GM12878 (cell line): ENCODE results near the gene COL16A1.

Experiments used
- CEBPZ ChIP-seq: fragments of 150-350 bp; IDR thresholded peaks from 2 replicates; pipeline ENCODE4 v1.6.1; 2016; ENCODE audit warnings: low read depth, low read length
- CTCF ChIP-seq, 3 experiments: IDR thresholded peaks in 2 of 3; conservative IDR thresholded peaks in 1 of 3; 2 replicates each; pipeline ENCODE4 v1.5.1; 2011; ENCODE audit warnings: low read depth in 3 of 3, low read length in 3 of 3, mild to moderate bottlenecking in 3 of 3, control low read depth in 2 of 3, moderate library complexity in 2 of 3, inconsistent platforms in 1 of 3, mixed read lengths in 1 of 3; ENCODE audit not compliant: control insufficient read depth in 2 of 3, insufficient read depth in 1 of 3; ENCODE audit errors: extremely low read depth in 1 of 3
- EGR1 ChIP-seq, 2 experiments: IDR thresholded peaks; 1 replicate in 1 of 2; 2 replicates in 1 of 2; pipeline ENCODE4 v1.6.1; 2011 to 2012; ENCODE audit warnings: low read depth in 2 of 2, low read length in 2 of 2, borderline replicate concordance in 1 of 2, mild to moderate bottlenecking in 1 of 2, moderate library complexity in 1 of 2
- EZH2 ChIP-seq: IDR thresholded peaks from 2 replicates; pipeline ENCODE4 v1.6.1; 2012; ENCODE audit warnings: low read depth, mild to moderate bottlenecking, control low read depth, inconsistent platforms, low read length, borderline replicate concordance; ENCODE audit not compliant: control insufficient read depth
- NFIC ChIP-seq: IDR thresholded peaks from 2 replicates; pipeline ENCODE4 v1.6.1; 2012; ENCODE audit warnings: low read depth, mild to moderate bottlenecking, inconsistent platforms, low read length, moderate library complexity
- PML ChIP-seq: IDR thresholded peaks from 2 replicates; pipeline ENCODE4 v1.6.1; 2012; ENCODE audit warnings: low read length, inconsistent platforms
- POLR2AphosphoS5 ChIP-seq: IDR thresholded peaks from 2 replicates; pipeline ENCODE4 v1.6.1; 2011; ENCODE audit warnings: mild to moderate bottlenecking, low read length, inconsistent platforms
- RAD21 ChIP-seq: IDR thresholded peaks from 2 replicates; pipeline ENCODE4 v1.6.1; 2011; ENCODE audit warnings: mild to moderate bottlenecking, low read depth, low read length, moderate library complexity; ENCODE audit not compliant: insufficient read depth
- RFX5 ChIP-seq: IDR thresholded peaks from 2 replicates; pipeline ENCODE4 v1.6.1; 2011; ENCODE audit warnings: low read depth, low read length, improper control_type of control experiment
- SMC3 ChIP-seq: IDR thresholded peaks from 2 replicates; pipeline ENCODE4 v1.6.1; 2011; ENCODE audit warnings: low read length, improper control_type of control experiment, borderline replicate concordance
- SP1 ChIP-seq: IDR thresholded peaks from one replicate; pipeline ENCODE4 v1.6.1; 2011; ENCODE audit warnings: low read depth, low read length
- TCF12 ChIP-seq: IDR thresholded peaks from 2 replicates; pipeline ENCODE4 v1.6.1; 2011; ENCODE audit warnings: low read depth, mild to moderate bottlenecking, low read length
- ZBTB11 ChIP-seq: fragments of 450-650 bp; formaldehyde crosslinking; IDR thresholded peaks from 2 replicates; pipeline ENCODE4 v1.5.0; 2022; ENCODE audit warnings: mild to moderate bottlenecking, missing genetic modification characterization
- ZNF687 ChIP-seq: fragments of 450-650 bp; IDR thresholded peaks from 2 replicates; pipeline ENCODE4 v1.6.1; 2017; ENCODE audit warnings: mild to moderate bottlenecking, moderate library complexity

- TF ChIP-seq POLR2AphosphoS5 (no peak), CEBPZ (no peak), EZH2 (no peak), TCF12 (no peak), PML (no peak), CTCF (IDR thresholded peaks at IDR 0.05 in 2 of 3, conservative IDR thresholded peaks at IDR 0.05 in 1 of 3; ENCODE audit: control insufficient read depth in 2 of 3, extremely low read depth in 1 of 3, insufficient read depth in 1 of 3, low read depth in 3 of 3, low read length in 3 of 3) (no peak), ZNF687 (no peak), ZBTB11 (CRISPR knock-in tag) (no peak), RFX5 (no peak), RAD21 (no peak), SP1 (no peak), SMC3 (no peak), NFIC (no peak), EGR1 (IDR thresholded peaks at IDR 0.05; ENCODE audit: borderline replicate concordance in 1 of 2, low read depth in 2 of 2, low read length in 2 of 2) (no peak)
Observed at GRCh38 chr1:31671147-31671546, 32.7 kb downstream of the COL16A1 start.
